PC-9 (cell line): ENCODE data around the gene PTGER2. TPM values are rescaled to one million over a fixed set of nuclear protein-coding genes. Genes with fewer than 3 reads are reported as not detected.

Experiments
- BruUV-seq: library from RNA; stranded (reverse); fragments of 400-500 nt; replicated peaks from 2 replicates; lab custom pipeline; 2021; lab: Mats Ljungman, UMichigan
- CTCF ChIA-PET: fragments of 300-600 bp; sonication (Branson Sonifier 250); formaldehyde crosslinking; loops from one replicate; lab custom pipeline; 2022; ENCODE audit warnings: antibody characterized with exemption; lab: Charles Lee
- POLR2A ChIA-PET: fragments of 300-600 bp; sonication (Branson Sonifier 250); formaldehyde crosslinking; loops from one replicate; lab custom pipeline; 2022; ENCODE audit warnings: antibody characterized with exemption; ENCODE audit not compliant: unreplicated experiment; lab: Charles Lee
- DNase-seq, 2 experiments: peaks; one replicate each; pipeline versions ENCODE4 v3.0.0 to v3.0.0-alpha.2; 2015 to 2022; ENCODE audit warnings: mixed read lengths in 1 of 2
- H2AFZ ChIP-seq: fragments of 200-600 bp; sonication (generic); 2 replicates; pipeline ENCODE4 v1.8.1; 2017; ENCODE audit warnings: antibody characterized with exemption
- H3F3A ChIP-seq: fragments of 200-600 bp; sonication (generic); 2 replicates; pipeline ENCODE4 v1.8.1; 2017; ENCODE audit warnings: antibody characterized with exemption, mild to moderate bottlenecking, low read depth; ENCODE audit not compliant: insufficient read depth
- H3K27ac ChIP-seq: fragments of 200-600 bp; sonication (generic); 2 replicates; pipeline ENCODE4 v1.6.1; 2016; ENCODE audit warnings: mixed run types
- H3K27me3 ChIP-seq: fragments of 200-600 bp; sonication (generic); 2 replicates; pipeline ENCODE4 v1.6.1; 2016; ENCODE audit warnings: low read depth, mixed run types; ENCODE audit not compliant: insufficient read depth
- H3K36me3 ChIP-seq: fragments of 200-600 bp; sonication (generic); 2 replicates; pipeline ENCODE4 v1.6.1; 2016; ENCODE audit warnings: low read depth, mixed run types
- H3K4me1 ChIP-seq: fragments of 200-600 bp; sonication (generic); replicated peaks from 2 replicates; pipeline ENCODE4 v1.6.1; 2016; ENCODE audit warnings: mixed run types; ENCODE audit not compliant: insufficient read depth
- H3K4me2 ChIP-seq: fragments of 200-600 bp; sonication (generic); 2 replicates; pipeline ENCODE4 v1.6.1; 2017; ENCODE audit warnings: mixed run types
- H3K4me3 ChIP-seq: fragments of 200-600 bp; sonication (generic); 2 replicates; pipeline ENCODE4 v1.6.1; 2016; ENCODE audit warnings: mixed run types
- H3K79me2 ChIP-seq: fragments of 200-600 bp; sonication (generic); 2 replicates; pipeline ENCODE4 v1.6.1; 2017; ENCODE audit warnings: low read depth, mixed run types
- H3K9me2 ChIP-seq: fragments of 200-600 bp; sonication (generic); 2 replicates; pipeline ENCODE4 v1.8.1; 2017; ENCODE audit warnings: mild to moderate bottlenecking; ENCODE audit not compliant: insufficient read depth
- H3K9me3 ChIP-seq: fragments of 200-600 bp; sonication (generic); 2 replicates; pipeline ENCODE4 v1.8.1; 2016; ENCODE audit warnings: low read depth; ENCODE audit not compliant: insufficient read depth
- H4K20me1 ChIP-seq: fragments of 200-600 bp; sonication (generic); 2 replicates; pipeline ENCODE4 v1.8.1; 2017; ENCODE audit not compliant: insufficient read depth
- EZH2 ChIP-seq: fragments of 200-600 bp; sonication (generic); IDR thresholded peaks from 2 replicates; pipeline ENCODE4 v1.8.0; 2017; ENCODE audit warnings: antibody characterized with exemption, low read depth
- intact Hi-C: fragments of 100-400 bp; cut with micrococcal nuclease; formaldehyde crosslinking; loops from one replicate; pipeline ENCODE4 v1.10.0; 2022; ENCODE audit not compliant: unreplicated experiment
- total RNA-seq: library from RNA; stranded (reverse); gene quantifications from 2 replicates; pipeline ENCODE4 v1.2.3, GENCODE V29; 2021
- TF ChIP-seq, protein P1 (sequence below): fragments of 200-600 bp; sonication (generic); conservative IDR thresholded peaks from 2 replicates; pipeline ENCODE4 v1.6.1; 2017; ENCODE audit warnings: mixed run types, antibody characterized with exemption, mild to moderate bottlenecking, moderate library complexity

PTGER2 gene
- total RNA-seq, 1 experiment from 2014 or later = 0.15 TPM

DNA sequence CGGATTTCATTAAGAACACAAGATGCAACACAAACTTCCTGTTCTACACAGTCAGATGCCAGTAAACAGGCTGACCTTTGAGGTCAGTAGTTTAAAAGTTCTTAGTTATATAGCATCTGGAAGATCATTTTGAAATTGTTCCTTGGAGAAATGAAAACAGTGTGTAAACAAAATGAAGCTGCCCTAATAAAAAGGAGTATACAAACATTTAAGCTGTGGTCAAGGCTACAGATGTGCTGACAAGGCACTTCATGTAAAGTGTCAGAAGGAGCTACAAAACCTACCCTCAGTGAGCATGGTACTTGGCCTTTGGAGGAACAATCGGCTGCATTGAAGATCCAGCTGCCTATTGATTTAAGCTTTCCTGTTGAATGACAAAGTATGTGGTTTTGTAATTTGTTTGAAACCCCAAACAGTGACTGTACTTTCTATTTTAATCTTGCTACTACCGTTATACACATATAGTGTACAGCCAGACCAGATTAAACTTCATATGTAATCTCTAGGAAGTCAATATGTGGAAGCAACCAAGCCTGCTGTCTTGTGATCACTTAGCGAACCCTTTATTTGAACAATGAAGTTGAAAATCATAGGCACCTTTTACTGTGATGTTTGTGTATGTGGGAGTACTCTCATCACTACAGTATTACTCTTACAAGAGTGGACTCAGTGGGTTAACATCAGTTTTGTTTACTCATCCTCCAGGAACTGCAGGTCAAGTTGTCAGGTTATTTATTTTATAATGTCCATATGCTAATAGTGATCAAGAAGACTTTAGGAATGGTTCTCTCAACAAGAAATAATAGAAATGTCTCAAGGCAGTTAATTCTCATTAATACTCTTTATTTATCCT is 13.5 kb downstream of the PTGER2 start:
- intact Hi-C loops = no loop called here
- POLR2A ChIA-PET = no interaction called here

DNA sequence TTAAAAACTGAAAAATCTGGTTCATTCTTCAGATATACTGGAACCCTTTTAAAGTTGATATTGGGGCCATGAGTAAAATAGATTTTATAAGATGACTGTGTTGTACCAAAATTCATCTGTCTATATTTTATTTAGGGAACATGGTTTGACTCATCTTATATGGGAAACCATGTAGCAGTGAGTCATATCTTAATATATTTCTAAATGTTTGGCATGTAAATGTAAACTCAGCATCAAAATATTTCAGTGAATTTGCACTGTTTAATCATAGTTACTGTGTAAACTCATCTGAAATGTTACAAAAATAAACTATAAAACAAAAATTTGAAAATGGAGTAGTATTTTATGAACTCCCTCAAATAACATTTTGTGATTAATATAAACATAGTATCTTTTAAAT is 14.2 kb downstream of the PTGER2 start:
- intact Hi-C loops = no loop called here
- Histone ChIP-seq H3K4me3 (no peak overlapping the region), H3K27me3 (no peaks in the 10 kb centered on the region), H3K4me2 (no peak overlapping the region), H3K9me3 (peaks cover 3% of the 10 kb centered on the region; the same call in 1 of the 2 replicates), H3K4me1 (no peaks in the 10 kb centered on the region), H2AFZ (no peak overlapping the region), H3K9me2 (no peaks in the 10 kb centered on the region; the same call in 1 of the 2 replicates), H4K20me1 (no peaks in the 10 kb centered on the region), H3K27ac (no peak overlapping the region), H3K79me2 (no peaks in the 10 kb centered on the region), H3F3A (no peaks in the 10 kb centered on the region), H3K36me3 (no peaks in the 10 kb centered on the region)
- ChIA-PET POLR2A (no interaction called here), CTCF (no interaction called here)
- no peak for TF ChIP-seq EZH2
- TF ChIP-seq, protein P1, sequence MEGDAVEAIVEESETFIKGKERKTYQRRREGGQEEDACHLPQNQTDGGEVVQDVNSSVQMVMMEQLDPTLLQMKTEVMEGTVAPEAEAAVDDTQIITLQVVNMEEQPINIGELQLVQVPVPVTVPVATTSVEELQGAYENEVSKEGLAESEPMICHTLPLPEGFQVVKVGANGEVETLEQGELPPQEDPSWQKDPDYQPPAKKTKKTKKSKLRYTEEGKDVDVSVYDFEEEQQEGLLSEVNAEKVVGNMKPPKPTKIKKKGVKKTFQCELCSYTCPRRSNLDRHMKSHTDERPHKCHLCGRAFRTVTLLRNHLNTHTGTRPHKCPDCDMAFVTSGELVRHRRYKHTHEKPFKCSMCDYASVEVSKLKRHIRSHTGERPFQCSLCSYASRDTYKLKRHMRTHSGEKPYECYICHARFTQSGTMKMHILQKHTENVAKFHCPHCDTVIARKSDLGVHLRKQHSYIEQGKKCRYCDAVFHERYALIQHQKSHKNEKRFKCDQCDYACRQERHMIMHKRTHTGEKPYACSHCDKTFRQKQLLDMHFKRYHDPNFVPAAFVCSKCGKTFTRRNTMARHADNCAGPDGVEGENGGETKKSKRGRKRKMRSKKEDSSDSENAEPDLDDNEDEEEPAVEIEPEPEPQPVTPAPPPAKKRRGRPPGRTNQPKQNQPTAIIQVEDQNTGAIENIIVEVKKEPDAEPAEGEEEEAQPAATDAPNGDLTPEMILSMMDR = no peak
- DNase-seq = no peak
- BruUV-seq = no TSS peak

More for the DNA sequence above, 13.5 kb downstream of the PTGER2 start:
- Histone ChIP-seq H3K36me3 (no peaks in the 10 kb centered on the region), H3F3A (no peaks in the 10 kb centered on the region), H3K4me2 (no peak overlapping the region), H3K4me1 (no peaks in the 10 kb centered on the region), H3K27ac (no peak overlapping the region), H3K4me3 (no peak overlapping the region), H3K9me3 (peaks cover 3% of the 10 kb centered on the region; the same call in 1 of the 2 replicates), H3K79me2 (no peaks in the 10 kb centered on the region), H3K27me3 (no peaks in the 10 kb centered on the region), H2AFZ (no peak overlapping the region), H3K9me2 (no peaks in the 10 kb centered on the region; the same call in 1 of the 2 replicates), H4K20me1 (no peaks in the 10 kb centered on the region)
- TF ChIP-seq, protein P1 = no peak
- TF ChIP-seq EZH2 = no peak
- DNase-seq = no peak
- no TSS peak for BruUV-seq
- CTCF ChIA-PET = no interaction called here

DNA sequence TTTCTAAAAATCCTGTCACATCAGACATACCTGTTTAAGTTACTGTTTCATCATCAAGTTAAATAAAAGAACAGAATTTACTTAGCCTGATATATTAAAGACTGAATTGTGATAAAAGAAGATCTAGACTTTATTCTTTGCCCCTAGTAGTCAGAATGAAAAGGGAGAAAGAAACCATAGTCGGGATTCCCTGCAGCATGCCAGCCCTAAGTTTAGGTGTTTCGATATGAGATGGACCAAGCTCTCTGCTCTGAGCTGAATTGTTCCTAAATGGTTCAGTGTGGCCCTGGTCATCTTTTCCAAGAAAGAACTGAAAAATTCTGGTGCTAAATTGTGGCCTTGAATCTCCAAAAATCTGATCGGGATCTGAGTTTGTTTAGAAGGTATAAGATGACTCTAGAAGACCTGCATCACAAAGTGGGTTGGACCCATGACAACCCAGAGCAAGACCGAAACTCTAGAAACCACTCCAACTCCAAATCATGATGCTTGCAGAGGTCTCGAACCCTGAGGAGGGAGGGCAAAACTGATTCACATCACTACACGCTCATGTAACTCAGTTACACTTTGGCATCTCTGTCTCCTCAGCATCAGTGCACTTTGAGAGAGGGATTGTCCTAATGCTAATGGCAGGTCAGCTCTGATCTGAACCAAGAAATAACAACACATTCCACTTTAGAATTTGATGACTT is 15.7 kb downstream of the PTGER2 start:
- H3K27me3 ChIP-seq = no peaks in the 10 kb centered on the region
- H3K9me3 ChIP-seq = no peaks in the 10 kb centered on the region
- intact Hi-C loops = no loop called here
- DNase-seq = no peak
- no peaks in the 10 kb centered on the region for H3K4me1 ChIP-seq
- POLR2A ChIA-PET = no interaction called here
- no peaks in the 10 kb centered on the region for H3K79me2 ChIP-seq
- no peak overlapping the region for H3K4me3 ChIP-seq
- H3K4me2 ChIP-seq = no peak overlapping the region
- CTCF ChIA-PET = no interaction called here
- no peaks in the 10 kb centered on the region for H3F3A ChIP-seq
- no peaks in the 10 kb centered on the region; the same call in 1 of the 2 replicates for H3K9me2 ChIP-seq
- H3K36me3 ChIP-seq = no peaks in the 10 kb centered on the region
- TF ChIP-seq, protein P1 = no peak
- no peak for TF ChIP-seq EZH2
- BruUV-seq = no TSS peak
- no peak overlapping the region for H2AFZ ChIP-seq
- no peak overlapping the region for H3K27ac ChIP-seq
- no peaks in the 10 kb centered on the region for H4K20me1 ChIP-seq
